ENCODE measurements around the gene KIFC1. TPM values are rescaled to one million over a fixed set of nuclear protein-coding genes. Genes with fewer than 3 reads are reported as not detected.

Gene KIFC1
- total and polyA plus RNA-seq, 9 of the 15 experiments (the other 6 are each of a cell fraction or from before 2014, with no cell fraction given): 1.3 to 95.2 (median 76.9) TPM

GRCh38 chr6:33420491-33421343 lies 29.1 kb downstream of the KIFC1 start (continued):
- TF ChIP-seq ZNF395 (CRISPR knock-in tag; IDR thresholded peaks at IDR 0.05) (no peak), TCF7L2 (IDR thresholded peaks at IDR 0.05; ENCODE audit: low read depth, low read length) (no peak), CLOCK (CRISPR knock-in tag; IDR thresholded peaks at IDR 0.05; ENCODE audit: borderline replicate concordance) (no peak), TEAD4 (IDR thresholded peaks at IDR 0.05; ENCODE audit: low read length) (peak; percentile 55; the same call in 1 of the 2 replicates), TEAD4 (CRISPR knock-in tag; IDR thresholded peaks at IDR 0.05; ENCODE audit: borderline replicate concordance) (no peak), PHF20 (IDR thresholded peaks at IDR 0.05; ENCODE audit: partially characterized antibody) (peak; percentile 96), CSDE1 (IDR thresholded peaks at IDR 0.05) (no peak), ID3 (CRISPR knock-in tag; IDR thresholded peaks at IDR 0.05) (no peak), ID3 (tag; IDR thresholded peaks at IDR 0.05) (no peak), VEZF1 (CRISPR knock-in tag; IDR thresholded peaks at IDR 0.05) (peak; percentile 85), CBX3 (IDR thresholded peaks at IDR 0.05; ENCODE audit: borderline replicate concordance in 1 of 2, low read length in 2 of 2) (peak in 1 of 2 experiments; percentile 98; a peak in 2 of 3 replicates), BDP1 (IDR thresholded peaks at IDR 0.05; ENCODE audit: insufficient read depth, insufficient read length) (no peak), LCOR (CRISPR knock-in tag; IDR thresholded peaks at IDR 0.05) (no peak), ELF1 (tag; IDR thresholded peaks at IDR 0.05) (no peak), SMARCB1 (IDR thresholded peaks at IDR 0.05; ENCODE audit: insufficient read length, low read depth) (no peak), TRIM28 (IDR thresholded peaks at IDR 0.05) (peak; percentile 52; the same call in 1 of the 2 replicates), ZMIZ1 (IDR thresholded peaks at IDR 0.05; ENCODE audit: low read depth in 2 of 2, low read length in 2 of 2) (no peak), CHD2 (IDR thresholded peaks at IDR 0.05; ENCODE audit: low read depth, low read length) (no peak)
